HG03378 (cell line): ENCODE results near the gene BLZF1.
"Not testable (repeated sequence)": the region's sequence is repeated elsewhere in the genome, so short reads cannot be mapped to it uniquely, and the experiment has no call there.

Experiments
- ATAC-seq: cut with Tn5 transposase; IDR thresholded peaks from one replicate; pipeline ENCODE4 v1.9.1; 2021; ENCODE audit warnings: mild to moderate bottlenecking, moderate library complexity; ENCODE audit not compliant: unreplicated experiment

Gene BLZF1

GRCh38 chr1:169348383-169349036, 19.5 kb upstream of the BLZF1 start:
- no peak for ATAC-seq

- no peak for ATAC-seq
Observed at GRCh38 chr1:169360415-169360814, 7.6 kb upstream of the BLZF1 start.

- ATAC-seq = no peak
Observed at GRCh38 chr1:169361281-169361680, 6.7 kb upstream of the BLZF1 start.

DNA sequence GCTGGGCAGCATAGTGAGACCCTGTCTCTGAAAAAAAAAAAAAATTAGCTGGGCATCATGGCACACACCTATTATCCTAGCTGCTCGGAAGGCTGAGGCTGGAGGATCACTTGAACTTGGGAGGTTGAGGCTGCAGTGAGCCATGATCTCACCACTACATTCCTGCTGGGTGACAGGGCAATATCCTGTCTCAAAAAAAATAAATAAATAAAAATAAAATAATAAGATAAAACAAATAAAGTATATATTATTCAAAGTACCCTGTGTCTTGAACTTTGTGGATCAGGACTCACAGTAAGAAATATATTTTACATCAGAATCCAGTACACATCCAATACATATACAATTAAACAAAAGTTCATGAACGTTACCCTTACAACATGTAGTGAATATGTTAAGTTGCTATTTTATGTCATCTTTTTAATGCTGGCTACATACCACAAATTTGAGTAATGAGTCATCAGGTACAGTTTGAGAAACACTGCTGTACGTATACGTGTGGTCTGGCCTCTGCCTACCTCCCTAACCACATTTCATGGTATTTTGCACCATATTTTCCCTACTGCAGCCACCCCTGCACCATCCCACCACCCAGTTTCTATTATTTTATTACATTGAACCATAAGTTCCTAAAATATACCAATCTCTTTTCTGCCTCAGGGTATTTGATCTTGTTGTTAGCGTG, 4.8 kb upstream of the BLZF1 start:
- peak; percentile 48 for ATAC-seq

DNA sequence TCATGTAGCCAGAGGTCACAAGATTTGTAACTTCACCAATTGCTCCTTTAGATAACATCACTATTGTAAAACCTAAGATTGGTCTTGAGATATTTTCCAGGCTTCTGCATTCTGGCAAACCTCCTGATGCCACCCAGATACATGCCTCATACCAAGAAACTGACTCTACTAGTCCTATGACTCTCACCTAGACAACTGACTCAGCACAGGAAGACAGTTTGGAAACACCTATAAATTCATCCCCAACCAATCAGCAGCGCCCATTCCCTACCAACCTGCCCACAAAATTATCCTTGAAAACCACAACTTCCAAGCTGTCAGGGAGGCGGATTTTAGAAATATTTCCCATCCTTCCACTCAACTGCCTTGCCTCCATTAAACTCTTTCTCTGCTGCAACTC, 3.0 kb upstream of the BLZF1 start:
- no peak for ATAC-seq

DNA sequence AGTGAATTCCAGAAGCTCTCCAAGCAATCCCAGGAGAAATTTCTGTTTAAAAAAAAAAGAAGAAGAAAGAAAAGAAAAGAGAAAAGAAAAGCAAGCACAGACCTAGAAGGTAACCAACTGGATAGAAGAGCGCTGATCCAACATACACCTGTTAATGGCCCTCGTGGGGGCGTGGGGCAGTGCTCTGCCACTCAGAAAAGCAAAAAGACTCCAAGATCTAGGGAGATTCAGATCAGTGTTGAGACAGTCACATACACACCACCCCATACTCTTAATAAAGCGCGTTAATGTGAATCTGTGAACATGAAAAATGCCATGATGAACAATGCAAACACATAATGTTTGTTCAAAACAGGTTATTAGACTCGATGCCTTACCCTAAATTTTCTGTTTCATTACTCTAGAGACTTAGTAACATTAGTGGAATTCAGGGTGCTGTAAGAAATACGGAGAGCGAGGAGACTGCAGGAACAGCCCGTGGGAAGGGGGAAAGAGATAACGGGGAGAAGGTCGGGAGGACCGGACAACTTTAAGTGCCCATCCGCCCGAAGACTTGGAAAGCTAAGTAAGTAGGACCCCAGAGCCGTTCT, 804 bp upstream of the BLZF1 start:
- ATAC-seq = peak; percentile 3

- no peak for ATAC-seq
Observed at GRCh38 chr1:169368406-169368769, 393 bp downstream of the BLZF1 start.

GRCh38 chr1:169371404-169371803, 3.4 kb downstream of the BLZF1 start:
- no peak for ATAC-seq

DNA sequence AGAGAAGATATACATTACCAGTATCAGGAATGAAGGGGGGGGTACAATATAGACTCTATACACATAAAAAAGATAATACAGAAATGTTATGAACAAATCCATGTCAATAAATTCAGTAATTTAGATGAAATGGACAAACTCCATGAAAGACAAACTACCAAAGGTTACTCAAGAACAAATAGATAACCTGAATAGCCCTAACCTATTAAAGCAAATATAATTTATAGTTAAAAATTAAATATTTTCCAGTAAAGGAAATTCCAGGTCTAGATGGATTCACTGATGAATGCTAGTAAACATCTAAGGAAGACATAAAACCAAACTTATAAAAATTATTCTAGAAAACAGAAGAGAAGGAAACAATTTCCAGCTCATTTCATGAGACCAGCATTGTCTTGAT, 13.2 kb downstream of the BLZF1 start:
- no peak for ATAC-seq

DNA sequence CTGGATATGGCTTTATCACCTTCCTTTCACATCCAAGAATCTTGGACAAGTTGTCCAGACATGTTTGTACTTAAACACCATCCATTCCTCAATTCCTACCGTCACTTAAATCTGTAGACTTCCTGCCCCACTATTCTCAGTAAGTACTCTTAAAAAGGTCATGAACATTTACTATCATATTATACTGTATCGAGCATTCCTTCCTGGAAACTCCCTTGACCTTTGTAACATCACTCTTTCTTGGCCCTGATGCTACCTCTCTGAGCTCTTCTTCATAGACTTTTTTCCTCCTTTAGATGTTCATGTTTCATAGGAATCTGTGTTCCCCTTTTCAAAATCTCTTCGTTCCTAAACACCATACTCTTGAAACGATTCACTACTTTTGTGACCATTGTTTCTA, 15.5 kb downstream of the BLZF1 start:
- ATAC-seq = no peak

- no peak for ATAC-seq
Observed at GRCh38 chr1:169387399-169387798, 19.4 kb downstream of the BLZF1 start.

DNA sequence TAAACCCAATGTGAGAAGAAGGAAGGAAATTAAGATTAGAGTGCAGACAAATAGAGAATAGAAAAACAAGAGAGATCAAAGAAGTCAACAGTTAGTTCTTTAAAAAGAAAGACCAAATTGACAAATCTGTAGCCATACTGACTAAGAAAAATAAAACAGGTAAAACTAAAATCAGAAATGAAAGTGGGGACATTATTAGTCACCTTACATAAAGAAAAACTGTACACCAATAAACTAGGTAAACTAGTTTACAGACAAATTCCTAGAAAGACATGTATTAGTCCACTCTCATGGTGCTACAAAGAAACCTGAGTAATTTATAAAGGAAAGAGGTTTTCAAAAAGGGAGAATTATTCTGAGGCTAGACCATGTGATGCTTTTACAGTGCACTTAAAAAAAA, 22.3 kb downstream of the BLZF1 start:
- peak; percentile 89 for ATAC-seq

- ATAC-seq = no peak
Observed at GRCh38 chr1:169392406-169392805, 24.4 kb downstream of the BLZF1 start.

DNA sequence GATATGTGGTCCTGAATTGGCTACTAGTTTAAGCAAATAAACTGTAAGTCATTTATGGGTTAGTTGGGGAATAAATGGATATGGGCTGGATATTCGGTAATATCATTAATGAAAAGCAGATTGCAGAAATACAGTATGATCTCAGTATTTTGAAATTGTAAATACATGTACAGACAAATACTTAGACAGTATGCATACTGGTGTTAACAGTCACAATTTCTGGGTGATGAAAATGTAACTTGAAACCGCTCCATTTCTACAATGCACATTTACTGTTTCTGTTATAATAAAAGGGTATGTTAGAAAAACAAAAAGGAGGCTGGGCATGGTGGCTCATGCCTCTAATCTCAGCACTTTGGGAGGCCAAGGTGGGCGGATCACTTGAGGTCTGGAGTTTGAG, 28.0 kb downstream of the BLZF1 start:
- ATAC-seq = no peak

DNA sequence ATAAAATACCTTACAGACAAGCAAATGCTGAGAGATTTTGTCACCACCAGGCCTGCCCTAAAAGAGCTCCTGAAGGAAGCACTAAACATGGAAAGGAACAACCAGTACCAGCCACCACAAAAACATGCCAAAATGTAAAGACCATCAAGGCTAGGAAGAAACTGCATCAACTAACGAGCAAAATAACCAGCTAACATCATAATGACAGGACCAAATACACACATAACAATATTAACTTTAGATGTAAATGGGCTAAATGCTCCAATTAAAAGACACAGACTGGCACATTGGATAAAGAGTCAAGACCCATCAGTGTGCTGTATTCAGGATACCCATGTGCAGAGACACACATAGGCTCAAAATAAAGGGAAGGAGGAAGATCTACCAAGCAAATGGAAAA, 34.6 kb downstream of the BLZF1 start:
- ATAC-seq = not testable (repeated sequence)

DNA sequence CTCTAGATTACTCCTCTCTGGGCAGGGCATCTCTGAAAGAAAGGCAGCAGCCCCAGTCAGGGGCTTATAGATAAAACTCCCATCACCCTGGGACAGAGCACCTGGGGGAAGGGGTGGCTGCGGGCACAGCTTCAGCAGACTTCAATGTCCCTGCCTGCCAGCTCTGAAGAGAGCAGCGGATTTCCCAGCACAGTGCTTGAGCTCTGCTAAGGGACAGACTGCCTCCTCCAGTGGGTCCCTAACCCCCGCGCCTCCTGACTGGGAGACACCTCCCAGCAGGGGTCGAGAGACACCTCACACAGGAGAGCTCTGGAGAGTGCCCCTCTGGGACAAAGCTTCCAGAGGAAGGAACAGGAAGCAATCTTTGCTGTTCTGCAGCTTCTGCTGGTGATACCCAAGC, 40.3 kb downstream of the BLZF1 start:
- not testable (repeated sequence) for ATAC-seq

- ATAC-seq = no peak
Observed at GRCh38 chr1:169414952-169415351, 47.0 kb downstream of the BLZF1 start.

DNA sequence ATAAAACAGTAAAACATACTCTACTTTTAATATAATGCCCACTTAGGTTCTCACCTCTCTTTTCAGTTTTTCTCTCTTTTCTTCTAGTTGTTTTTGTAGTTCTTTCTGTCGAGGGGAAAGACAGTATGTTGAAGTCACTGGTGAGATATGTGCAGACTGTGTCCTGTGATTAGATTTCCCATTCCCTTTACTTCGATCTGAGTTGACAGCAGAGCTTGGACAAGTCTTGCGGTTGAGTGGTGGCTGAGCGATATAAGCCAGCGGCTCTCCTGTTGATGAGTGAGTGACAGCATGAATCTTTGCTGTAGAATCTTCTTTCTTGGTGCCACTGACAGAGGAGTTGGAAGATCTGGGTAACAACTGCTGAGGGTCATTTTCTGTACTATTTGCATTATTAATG, 53.3 kb downstream of the BLZF1 start:
- ATAC-seq = no peak

DNA sequence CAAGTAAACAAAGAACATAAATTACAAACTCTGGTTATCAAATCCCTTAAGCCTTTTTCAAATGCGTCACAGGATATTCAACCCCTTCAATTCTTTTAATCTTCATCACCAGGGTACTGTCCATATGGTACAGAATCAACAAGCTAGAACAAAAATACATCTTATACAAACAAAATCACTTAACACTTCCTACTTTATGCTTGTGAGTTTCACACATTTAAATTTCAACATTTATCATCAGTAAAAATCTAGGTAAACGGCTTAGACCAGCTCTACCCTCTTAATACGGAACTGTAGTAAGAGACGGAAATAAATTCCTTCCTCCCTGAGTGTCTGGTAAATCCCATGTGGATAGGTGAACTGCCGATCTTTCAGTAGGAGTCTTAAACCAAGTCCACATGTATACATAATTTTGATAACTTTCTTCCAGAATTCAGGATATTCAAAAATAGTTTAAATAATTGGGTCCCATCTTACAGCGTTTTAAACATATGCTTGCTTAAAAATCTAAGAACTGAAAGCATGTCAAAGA, 58.2 kb downstream of the BLZF1 start:
- no peak for ATAC-seq

DNA sequence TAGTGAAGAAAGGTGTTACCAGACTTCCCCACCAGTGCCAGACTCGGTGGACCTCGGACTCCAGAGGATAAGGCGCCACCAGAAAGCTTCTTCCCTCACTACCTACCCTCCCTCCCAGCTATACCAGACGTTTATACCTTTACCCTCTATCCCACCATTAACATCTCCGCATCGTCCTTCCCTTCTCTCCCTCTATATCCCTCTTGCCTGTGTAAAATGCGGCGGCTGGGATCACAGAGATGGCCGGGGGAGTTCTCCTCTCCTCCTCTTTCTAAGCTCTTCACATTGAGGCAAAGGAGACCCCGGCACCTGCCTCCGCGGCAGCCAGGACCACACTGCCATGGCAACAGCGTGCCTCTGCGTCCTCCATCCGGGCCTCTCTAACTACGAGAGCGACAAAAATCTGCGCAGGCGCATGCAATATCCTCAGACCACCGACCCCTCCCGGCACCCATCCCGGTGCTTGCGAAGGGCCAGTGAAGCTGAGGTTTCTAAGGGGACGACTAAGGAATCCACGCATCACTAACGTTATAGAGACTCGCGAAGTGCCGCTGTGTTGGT, 59.2 kb downstream of the BLZF1 start, which contains the start of gene CCDC181:
Gene CCDC181, minus strand, starts transcription at position 394 of the 561 bp plus-strand sequence. CDS start 2,547 bp downstream, outside the sequence.
- ATAC-seq = no peak
